GM19193 (cell line): ENCODE data around the gene FBXL7.

ENCODE experiments used
- POLR2A ChIP-seq: IDR thresholded peaks from 4 replicates; pipeline ENCODE4 v1.6.1; 2011; ENCODE audit not compliant: insufficient read depth, insufficient read length; ENCODE audit errors: extremely low read depth

Gene FBXL7

DNA sequence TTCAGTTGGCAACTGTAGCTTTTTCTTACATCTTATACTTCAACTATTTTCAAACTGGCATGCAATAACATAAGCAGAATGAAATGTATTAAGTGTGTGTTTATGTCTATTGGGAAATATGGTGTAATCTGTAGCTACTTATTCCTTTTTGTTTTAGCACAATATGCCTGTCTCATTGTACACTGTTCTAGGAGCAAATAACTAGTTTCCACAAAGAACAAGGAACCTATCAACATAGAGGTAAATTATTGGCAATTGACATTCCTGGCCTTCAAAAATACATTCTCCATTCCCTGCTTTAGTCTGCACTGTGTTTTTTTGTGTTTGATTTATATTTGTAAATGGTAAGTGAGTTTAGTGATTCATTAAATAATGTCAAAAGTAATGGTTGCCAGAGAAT lies 75.7 kb downstream of the FBXL7 start:
- no peak for TF ChIP-seq POLR2A

DNA sequence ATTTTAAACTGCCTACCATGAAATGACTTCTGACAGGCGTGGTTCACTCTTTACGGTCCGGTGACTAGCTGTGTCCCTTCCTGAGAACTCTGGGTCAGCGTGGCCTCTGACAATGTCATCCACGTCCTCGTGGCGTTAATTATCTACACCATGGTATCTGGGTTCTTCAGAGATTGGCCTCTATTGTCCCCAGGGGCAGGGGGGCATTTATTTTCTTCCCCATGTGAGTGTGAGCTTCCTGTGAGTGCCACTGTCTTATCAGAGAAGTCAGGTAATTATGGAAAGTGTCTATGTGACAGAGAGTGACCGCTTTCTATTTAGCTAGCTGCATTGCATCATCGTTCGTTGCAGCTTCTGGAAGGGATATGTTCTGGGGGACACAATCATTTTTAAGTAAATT lies 77.2 kb downstream of the FBXL7 start:
- no peak for TF ChIP-seq POLR2A

DNA sequence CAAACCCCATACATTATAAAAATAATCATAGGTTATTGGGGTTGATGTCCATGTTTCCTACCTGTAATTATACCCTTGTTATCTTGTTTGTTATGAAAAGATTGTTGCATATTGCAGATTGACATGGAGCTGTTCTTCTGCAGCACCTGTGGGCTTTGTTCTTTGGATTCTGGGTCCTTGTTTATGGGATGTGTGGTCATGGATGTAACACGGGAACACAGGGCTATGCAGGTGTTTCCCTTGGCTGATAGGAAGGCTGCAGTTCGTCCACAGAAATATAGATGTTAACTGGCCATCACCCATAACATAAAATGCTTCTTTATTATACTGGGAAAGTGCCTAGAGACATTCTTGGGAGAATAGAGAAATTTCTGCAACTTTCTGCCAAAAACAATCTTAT lies 77.9 kb downstream of the FBXL7 start:
- no peak for TF ChIP-seq POLR2A

DNA sequence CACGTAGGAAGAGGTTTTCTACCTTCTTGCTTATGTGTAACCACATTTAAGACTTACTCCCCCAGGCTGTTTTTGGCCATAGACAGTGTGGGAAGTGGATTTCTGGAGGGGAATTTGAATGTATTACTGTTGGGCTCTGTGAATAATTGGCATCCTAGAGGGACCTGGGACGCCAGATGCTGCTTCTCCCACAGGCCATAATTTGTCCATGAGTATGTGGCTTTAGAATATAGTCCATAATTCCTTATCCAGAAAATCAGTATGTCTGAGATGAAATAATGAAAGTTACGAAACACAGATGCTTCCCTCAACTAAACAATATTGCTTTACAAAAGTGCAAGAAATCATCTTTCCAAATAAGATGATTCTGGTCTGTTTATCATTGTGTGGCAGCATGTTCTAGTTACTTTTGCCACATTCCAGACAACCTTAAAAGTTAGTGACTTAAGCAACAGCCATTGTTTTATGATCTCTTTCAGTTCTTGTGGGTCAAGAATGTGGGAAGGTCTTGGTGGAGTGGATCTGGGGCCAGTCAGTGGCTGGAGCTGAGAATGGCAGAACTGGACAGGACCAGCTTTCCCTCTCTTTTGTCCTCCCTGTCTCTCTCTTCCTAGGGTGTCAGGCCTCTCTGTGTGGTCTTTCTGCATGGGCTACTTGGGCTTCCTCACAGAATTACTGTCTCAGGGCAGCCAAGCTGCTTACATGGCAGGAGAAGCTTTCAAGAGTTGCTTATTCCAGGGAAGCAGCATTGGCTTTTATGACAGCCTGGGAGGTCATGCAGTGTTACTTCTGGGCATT lies 79.4 kb downstream of the FBXL7 start:
- no peak for TF ChIP-seq POLR2A

DNA sequence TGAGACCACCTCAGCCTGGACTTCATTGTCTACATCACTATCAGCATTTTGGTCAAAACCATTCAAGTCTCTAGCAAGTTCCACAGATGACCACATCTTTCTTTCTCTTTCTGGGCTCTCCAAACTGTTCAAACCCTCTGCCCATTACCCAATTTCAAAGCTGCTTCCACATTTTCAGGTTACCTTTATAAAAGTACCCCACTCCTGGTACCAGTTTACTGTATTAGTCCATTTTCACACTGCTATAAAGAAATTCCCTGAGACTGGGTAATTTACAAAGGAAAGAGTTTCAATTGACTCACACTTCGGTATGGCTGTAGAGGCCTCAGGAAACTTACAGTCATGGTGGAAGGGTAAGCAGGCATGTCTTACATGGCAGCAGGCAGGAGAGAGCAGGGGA lies 84.5 kb downstream of the FBXL7 start:
- TF ChIP-seq POLR2A, result no peak

DNA sequence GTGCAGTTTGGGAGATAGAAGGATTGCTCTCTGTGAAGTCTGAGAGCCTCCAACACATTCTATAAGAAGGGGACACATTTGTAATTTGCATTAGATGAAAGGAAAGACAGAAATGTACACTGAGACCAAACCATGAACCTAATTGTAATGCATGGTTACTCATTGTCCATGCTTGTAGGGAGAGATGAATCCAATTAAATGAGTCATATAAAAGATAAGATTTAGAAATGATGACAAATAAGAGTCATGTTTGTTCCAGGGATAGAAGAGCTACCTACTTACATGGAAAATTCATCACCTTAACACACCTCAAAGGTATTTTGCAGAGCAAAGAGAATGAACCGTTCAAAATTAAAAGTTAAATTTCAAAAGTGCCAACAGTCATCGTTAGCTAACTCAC lies 85.1 kb downstream of the FBXL7 start:
- no peak for TF ChIP-seq POLR2A

DNA sequence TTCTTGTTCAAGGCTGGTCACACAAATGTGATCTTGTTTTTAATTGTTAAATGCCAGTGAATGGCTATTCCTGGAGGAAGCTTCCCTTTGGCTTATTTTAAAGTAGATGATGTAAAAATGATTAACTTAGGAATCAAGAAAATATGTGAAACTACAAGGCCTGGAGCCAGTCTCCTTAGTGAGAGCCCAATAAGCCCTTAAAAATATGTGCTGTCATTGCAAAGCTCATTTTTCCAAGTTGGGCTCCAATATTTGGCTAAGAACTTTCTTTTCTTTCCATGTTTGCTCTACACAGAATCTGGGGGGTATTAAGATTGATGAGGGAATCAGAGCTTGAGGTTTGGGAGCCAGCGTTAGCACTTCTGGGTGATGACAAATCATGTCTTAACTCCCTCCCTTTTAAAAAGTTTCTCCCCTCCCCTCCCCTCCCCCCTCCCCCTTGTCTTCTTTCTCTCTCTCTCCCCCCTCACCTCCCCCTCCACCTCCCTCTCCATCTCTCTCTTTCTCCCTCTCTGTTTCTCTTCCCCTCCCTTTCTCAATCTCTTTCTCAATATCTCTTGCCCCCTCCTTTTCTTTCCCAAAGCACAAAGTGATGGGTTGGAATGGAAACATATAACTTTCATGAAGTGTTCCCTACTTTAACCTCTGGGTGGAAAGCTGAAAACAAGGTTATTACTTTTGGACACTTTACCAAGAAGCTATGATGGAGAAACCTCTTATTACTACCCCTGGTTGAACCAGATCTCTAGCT lies 86.0 kb downstream of the FBXL7 start:
- TF ChIP-seq POLR2A, result no peak

DNA sequence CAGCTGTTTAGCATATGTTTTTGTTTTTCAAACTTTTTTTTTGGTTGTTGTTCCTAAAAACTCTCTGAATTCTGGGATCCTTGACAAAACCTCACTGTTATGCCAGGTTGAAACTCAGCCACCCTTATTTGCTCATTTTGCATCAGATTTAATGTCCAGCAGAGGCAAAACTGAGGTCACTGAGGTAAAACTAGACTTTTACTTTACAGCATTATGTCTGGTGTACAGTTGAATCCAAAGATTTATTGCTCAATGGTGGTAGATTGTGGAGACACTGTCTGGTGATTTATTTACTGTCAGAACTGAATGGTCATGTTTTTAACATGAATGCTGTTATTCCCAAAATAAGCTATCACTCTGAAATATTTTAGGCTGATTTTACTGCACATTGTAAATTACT lies 87.9 kb downstream of the FBXL7 start:
- TF ChIP-seq POLR2A, result no peak

DNA sequence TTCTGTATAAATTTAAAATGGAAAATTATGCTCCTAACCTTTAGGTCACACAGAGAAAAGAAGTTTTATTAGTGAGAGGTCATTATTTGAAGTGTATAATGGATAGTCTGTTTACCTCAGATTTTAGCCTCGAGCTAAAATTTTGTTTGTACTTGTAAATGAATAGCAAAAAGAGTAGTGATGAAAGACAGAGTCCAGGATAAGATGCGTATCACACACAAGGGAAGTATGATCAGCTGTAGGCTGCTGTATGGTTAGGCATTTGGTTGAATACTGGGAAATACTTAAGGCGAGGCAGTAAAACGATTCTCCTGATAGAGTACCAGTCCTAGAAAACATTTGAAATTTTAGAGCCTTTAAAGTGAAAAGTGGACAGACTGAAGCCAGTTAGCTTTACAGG lies 92.7 kb downstream of the FBXL7 start:
- no peak for TF ChIP-seq POLR2A

DNA sequence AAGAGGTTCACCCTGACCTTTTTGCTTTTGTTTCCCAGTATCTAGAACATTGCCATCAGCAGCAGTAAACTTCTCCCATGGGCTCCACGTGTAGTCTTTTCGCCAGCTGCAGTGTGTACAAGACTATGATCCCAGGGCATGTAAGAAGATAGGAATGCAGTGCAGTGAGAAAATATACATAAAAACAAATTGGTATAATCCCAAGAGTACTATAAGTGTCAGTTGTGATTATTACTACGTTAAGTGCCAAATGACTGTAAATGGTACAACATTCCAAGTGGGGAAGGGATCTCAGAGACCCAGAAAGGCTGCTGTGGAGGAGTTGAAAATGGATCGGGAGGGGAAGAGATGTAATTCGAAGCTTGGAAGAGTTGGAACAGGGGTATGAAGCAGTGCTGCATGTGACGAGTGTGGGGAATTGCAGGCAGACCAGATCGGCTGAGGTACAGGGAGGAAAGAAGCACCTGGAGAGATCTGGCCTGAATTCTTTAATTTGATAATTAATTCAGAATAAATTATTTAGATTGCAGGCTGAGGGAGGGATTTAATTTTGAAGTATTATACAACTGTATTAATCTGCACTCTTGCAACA lies 95.1 kb downstream of the FBXL7 start:
- TF ChIP-seq POLR2A, result no peak

DNA sequence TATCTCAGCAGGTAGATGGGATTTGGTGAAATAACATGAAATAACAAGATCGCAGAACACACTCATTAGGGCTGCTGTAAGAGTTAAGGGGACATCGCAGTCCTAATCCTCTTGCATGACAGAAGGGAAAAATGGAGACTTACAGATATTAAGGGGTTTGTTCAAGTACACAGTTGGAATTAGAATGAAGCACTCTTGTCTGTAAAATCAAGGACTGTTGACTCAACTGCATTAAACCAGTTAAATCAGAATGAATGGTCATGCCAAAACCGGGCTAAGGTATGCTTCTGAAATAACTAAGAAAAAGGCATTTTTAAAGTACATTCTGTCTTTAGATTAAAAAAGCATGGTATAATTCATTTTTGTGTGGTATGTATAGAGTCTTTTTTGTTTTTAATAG lies 95.9 kb downstream of the FBXL7 start:
- TF ChIP-seq POLR2A, result no peak

DNA sequence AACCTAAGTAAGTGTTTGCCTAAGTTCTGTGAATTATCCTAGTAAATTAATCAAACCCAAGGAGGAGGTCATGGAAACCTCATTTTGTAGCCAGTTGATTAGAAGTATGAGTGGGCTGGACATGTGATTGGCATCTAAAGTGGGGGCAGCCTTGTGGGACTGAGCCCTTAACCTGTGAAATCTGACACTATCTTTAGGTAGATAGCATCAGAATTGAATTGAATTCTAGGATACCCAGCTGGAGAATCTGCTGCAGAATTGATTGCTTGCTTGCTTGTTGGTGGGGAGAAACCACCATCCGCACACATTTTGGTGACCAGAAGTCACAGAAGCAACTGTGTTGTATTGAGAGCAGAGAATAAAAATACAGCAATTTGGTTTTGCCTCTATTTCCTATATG lies 97.0 kb downstream of the FBXL7 start:
- no peak for TF ChIP-seq POLR2A

DNA sequence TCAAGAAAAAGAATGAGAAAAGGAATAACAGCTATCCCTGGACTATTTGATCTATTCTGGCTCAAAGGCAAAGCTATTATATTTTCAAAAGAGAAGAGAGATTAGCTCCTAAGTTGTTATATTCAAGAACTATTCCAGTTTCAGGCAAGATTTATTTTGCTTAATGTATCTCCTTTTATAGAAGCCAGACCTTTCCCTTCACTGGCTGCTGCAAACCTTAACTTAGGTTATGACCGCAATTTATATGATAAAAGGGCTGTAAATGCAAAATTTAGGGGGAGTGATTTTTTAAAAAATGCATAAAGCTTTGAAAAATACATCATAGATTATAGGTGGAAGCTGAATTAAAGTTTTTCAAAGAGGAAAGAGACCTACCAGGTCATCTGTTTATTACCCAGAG lies 97.8 kb downstream of the FBXL7 start:
- TF ChIP-seq POLR2A, result no peak

DNA sequence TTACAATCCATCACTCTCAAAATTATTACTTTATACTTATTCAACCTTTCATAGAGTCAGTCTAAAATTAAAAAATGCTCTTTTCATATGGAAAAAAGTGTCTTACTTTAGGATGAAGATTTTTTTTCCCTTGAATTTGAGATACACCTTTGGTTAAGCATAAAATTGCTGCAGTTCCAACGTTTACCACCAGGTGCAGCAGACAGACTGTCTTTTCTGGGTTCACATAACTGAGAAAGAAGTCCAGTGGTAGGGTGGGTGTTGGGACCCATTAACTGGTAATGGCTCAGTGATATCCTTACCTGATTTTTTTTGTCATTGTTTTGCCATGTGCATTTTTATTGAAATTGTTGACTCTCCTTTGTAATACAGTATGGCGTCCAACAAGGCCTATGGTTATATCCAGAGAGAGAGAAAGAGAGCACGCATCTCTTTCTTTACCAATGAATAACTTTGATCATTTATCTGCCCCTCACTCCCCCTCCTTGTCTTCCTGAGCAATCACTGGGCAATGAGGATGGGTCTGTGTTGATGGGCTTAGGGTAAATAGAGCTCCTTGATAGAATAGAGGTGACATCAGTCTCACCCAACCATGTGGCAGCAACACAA lies 98.4 kb downstream of the FBXL7 start:
- no peak for TF ChIP-seq POLR2A

DNA sequence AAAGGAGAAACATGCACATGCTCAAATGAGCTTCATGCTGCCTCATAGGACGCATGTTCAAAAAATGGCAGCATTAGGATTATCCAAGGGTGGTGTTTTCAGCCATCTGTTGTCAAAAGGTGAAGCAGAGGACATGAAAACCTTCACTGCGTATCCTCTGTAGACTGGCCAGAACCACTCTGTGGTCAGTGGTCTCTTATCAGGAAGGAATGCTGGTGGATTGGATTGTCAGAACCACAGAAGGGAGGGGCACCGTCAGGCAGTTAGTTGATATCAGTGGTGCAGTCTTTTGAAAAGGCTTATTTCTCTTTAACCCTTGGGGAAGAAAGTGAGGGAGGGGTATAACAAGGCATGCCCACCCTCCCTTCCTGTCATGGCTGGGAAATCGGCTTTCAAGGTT lies 100.1 kb downstream of the FBXL7 start:
- TF ChIP-seq POLR2A, result no peak
